SK-N-MC (cell line): ENCODE measurements around the gene CLCNKA.
"Not testable (repeated sequence)": the region's sequence is repeated elsewhere in the genome, so short reads cannot be mapped to it uniquely, and the experiment has no call there.

Source experiments
- DNase-seq: peaks from one replicate; pipeline ENCODE4 v3.0.0-alpha.2; 2011; ENCODE audit warnings: low read depth, low spot score
- H3K27ac ChIP-seq: fragments of 200-600 bp; sonication (generic); 2 replicates; pipeline ENCODE4 v1.5.1; 2016; ENCODE audit warnings: mixed run types
- H3K36me3 ChIP-seq: fragments of 200-600 bp; sonication (generic); 2 replicates; pipeline ENCODE4 v1.6.1; 2017; ENCODE audit warnings: antibody characterized with exemption, low read length, mixed read lengths; ENCODE audit not compliant: insufficient read depth
- H3K4me3 ChIP-seq: fragments of 200-600 bp; sonication (generic); 2 replicates; pipeline ENCODE4 v1.5.1; 2016
- H3K9ac ChIP-seq: fragments of 200-600 bp; sonication (generic); 2 replicates; pipeline ENCODE4 v1.8.0; 2017; ENCODE audit warnings: mixed run types, mixed read lengths; ENCODE audit not compliant: insufficient read length
- H3K9me3 ChIP-seq: fragments of 200-600 bp; sonication (generic); 2 replicates; pipeline ENCODE4 v1.6.1; 2017; ENCODE audit warnings: low read depth, mild to moderate bottlenecking, antibody characterized with exemption, low read length, moderate library complexity, mixed read lengths
- EZH2 ChIP-seq: fragments of 200-600 bp; sonication (generic); IDR thresholded peaks from one replicate; pipeline ENCODE4 v1.6.1; 2017; ENCODE audit warnings: antibody characterized with exemption
- FOXP2 ChIP-seq: optimal IDR thresholded peaks from 2 replicates; pipeline ENCODE3; 2011; ENCODE audit warnings: mild to moderate bottlenecking, moderate library complexity; ENCODE audit not compliant: insufficient read depth; ENCODE audit errors: extremely low read length, control extremely low read depth
- POLR2AphosphoS5 ChIP-seq: IDR thresholded peaks from 2 replicates; pipeline ENCODE4 v1.6.1; 2012; ENCODE audit warnings: mild to moderate bottlenecking, low read depth, low read length, borderline replicate concordance

Gene CLCNKA

DNA sequence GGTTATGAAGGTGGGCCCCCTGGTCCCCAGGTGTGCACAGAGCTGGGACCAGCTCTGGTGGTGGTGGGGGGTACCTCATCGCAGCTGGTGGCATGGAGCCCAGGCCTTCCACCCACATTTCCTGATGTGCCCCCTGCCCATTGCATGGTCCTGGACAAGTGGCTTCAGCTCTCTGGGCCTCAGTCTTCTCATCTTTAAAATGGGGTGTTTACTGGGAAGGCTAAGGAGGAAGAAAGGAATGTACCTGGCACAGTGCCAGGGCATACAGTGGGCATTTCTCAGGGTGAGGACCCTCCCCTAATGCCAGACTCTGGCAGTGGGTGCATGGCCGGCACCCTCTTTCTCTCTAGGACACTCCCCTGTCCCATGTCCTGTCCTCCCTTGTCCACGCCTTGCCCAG lies 29.2 kb downstream of the CLCNKA start:
- Histone ChIP-seq H3K4me3 (no peak overlapping the region), H3K27ac (no peak overlapping the region), H3K9ac (no peak overlapping the region), H3K9me3 (no peaks in the 10 kb centered on the region), H3K36me3 (no peaks in the 10 kb centered on the region)
- TF ChIP-seq EZH2 (no peak), POLR2AphosphoS5 (no peak), FOXP2 (no peak)
- DNase-seq: no peak

DNA sequence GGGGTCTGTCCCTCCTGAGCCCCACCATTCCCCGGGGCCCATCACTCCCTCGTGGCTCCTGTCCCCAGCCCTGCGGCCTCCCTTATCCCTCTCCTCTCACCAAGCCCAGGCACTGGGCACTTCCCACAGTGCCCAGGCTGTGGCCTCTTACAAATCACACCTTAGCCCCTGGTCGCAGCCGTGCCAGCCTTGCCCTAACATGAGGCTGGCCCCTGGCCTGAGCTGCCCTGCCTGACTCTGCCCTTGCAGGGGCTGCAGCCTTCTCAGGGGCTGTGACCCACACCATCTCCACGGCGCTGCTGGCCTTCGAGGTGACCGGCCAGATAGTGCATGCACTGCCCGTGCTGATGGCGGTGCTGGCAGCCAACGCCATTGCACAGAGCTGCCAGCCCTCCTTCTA lies 30.1 kb downstream of the CLCNKA start:
- not testable (repeated sequence) for H3K9me3 ChIP-seq, H3K9ac ChIP-seq, H3K27ac ChIP-seq, H3K36me3 ChIP-seq, DNase-seq, H3K4me3 ChIP-seq

GRCh38 chr1:16053781-16054502 lies 32.1 kb downstream of the CLCNKA start:
- Histone ChIP-seq H3K4me3 (no peak overlapping the region), H3K9ac (no peak overlapping the region), H3K27ac (no peak overlapping the region), H3K9me3 (no peaks in the 10 kb centered on the region), H3K36me3 (no peaks in the 10 kb centered on the region)
- TF ChIP-seq EZH2 (no peak), FOXP2 (no peak), POLR2AphosphoS5 (no peak)
- no peak for DNase-seq

GRCh38 chr1:16054598-16055540 lies 33.0 kb downstream of the CLCNKA start:
- no peak overlapping the region for H3K9ac ChIP-seq
- H3K36me3 ChIP-seq: no peaks in the 10 kb centered on the region
- H3K9me3 ChIP-seq: no peaks in the 10 kb centered on the region
- no peak for DNase-seq
- no peak overlapping the region for H3K27ac ChIP-seq
- TF ChIP-seq FOXP2: no peak
- no peak overlapping the region for H3K4me3 ChIP-seq

DNA sequence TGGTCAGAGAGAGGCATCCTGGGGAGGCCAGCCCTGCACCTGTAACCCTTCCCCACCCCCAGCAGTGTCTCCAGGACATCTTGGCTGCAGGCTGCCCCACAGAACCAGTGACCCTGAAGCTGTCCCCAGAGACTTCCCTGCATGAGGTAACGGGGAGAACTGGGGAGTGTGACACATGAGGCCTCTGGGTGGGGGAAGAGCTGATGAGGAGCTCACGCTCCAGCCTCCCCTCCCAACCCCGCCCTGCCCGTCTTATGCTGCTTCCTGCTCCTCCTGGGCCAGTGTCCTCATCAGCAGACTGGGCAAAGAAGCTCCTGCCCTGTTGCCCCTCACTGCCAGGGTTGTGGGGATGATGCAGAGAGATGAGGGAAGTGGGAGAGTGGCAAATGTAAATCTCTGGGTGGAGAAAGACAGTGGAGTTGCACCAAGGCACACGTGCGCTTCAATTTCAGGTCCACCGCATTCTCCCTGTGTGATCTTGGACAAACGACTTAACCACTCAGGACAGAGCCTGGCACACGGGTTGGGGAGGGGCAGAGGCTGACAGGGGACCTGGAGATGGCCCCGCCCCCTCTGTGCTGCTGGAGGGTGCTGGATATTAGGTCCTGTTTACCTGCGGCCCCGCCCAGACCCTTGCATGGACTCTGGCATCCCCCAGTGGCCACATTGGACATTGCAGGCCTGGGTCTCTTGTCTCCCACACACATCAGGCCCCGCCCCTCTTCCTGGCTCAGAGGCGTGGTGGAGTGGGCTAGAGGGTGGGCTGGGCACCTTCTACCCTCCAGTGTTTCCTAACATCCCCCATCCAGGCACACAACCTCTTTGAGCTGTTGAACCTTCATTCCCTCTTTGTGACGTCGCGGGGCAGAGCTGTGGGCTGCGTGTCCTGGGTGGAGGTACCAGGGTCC lies 34.0 kb downstream of the CLCNKA start:
- TF ChIP-seq FOXP2 (no peak), EZH2 (no peak)
- peak; percentile 53 for DNase-seq
- Histone ChIP-seq H3K27ac (no peak overlapping the region), H3K9ac (no peak overlapping the region), H3K9me3 (no peaks in the 10 kb centered on the region), H3K4me3 (no peak overlapping the region), H3K36me3 (no peaks in the 10 kb centered on the region)

- H3K9ac ChIP-seq, H3K36me3 ChIP-seq, H3K4me3 ChIP-seq, DNase-seq, H3K27ac ChIP-seq, H3K9me3 ChIP-seq: not testable (repeated sequence)
These were observed 34.7 kb downstream of the CLCNKA start for GRCh38 chr1:16056521-16056912.

DNA sequence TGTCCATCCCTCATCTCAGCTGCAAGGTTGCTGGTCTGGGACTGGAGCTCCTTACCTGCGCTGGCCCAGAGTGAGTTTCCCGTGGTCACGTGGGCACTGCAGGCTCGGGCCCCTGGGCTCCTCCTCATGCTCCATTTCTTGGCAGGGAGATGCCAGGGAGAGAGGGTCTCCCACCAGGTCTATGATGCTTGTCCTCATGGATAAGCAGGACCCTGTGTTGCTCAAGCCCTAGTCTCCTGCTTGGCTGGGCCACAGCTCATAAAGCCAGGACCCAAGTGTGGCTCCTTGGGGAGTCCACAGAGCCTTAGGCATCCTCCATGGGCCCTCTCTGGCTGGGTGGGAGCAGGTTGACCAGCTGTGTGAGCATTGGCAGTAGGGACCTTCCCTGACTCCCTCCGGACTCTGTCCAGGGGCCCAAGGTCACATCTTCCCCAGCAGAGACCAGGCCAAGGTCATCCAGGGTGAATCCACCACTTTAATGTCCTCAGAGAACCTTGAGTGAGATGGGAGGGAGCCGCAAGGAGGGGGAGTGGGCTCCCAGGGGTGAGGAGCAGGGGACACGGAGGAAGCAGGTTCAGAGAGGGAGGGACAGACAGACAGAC lies 35.6 kb downstream of the CLCNKA start:
- not testable (repeated sequence) for H3K36me3 ChIP-seq, DNase-seq, H3K4me3 ChIP-seq, H3K27ac ChIP-seq, H3K9me3 ChIP-seq, H3K9ac ChIP-seq

- H3K27ac ChIP-seq: not testable (repeated sequence)
These were observed 36.7 kb downstream of the CLCNKA start for GRCh38 chr1:16058394-16059120.

More at GRCh38 chr1:16058394-16059120, 36.7 kb downstream of the CLCNKA start:
- DNase-seq, H3K9me3 ChIP-seq, H3K4me3 ChIP-seq, H3K9ac ChIP-seq, H3K36me3 ChIP-seq: not testable (repeated sequence)
